ENCODE measurements around the gene FOXJ1.

DNA sequence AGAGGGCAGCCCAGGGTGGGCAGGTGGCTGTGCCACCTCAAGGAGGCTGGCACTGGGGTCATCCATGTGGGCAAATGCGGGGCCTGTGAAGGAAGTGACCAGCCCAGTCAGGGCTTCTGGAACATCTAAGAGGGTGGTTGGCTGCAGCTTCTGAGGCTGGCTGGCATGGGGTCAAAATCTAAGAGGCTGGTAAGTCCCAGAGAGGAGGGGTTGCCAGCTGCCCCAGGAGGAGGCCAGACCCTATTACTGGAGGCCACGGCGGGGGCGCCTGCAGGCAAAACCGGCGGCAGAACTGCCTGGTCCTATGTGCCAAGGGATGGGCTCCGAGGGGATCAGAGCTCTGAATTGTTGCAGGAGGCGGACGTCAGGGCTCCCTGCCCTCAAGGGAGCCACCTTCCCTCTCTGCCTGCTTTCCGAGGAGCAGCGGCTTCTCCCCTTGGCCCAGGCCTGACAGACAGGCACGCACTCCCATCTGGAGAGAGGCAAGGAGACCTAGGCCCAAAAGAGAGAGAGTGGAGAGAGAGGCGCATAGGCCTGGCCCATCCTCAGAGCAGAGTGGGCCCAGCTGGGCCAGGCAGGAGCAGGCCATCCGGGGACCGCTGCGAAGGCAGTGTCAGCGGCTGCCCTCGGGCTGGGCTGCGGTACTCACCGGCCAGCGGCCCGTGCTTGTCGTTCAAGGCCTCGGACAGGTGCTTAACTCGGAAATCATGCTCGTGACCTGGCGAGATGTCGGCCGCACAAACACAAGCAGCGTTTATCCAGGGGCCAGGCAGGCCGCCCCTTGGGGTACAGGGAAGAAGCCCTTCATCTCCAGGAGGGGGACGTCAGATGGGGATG, 51.1 kb downstream of the FOXJ1 start:
- TF ChIP-seq, protein P1, sequence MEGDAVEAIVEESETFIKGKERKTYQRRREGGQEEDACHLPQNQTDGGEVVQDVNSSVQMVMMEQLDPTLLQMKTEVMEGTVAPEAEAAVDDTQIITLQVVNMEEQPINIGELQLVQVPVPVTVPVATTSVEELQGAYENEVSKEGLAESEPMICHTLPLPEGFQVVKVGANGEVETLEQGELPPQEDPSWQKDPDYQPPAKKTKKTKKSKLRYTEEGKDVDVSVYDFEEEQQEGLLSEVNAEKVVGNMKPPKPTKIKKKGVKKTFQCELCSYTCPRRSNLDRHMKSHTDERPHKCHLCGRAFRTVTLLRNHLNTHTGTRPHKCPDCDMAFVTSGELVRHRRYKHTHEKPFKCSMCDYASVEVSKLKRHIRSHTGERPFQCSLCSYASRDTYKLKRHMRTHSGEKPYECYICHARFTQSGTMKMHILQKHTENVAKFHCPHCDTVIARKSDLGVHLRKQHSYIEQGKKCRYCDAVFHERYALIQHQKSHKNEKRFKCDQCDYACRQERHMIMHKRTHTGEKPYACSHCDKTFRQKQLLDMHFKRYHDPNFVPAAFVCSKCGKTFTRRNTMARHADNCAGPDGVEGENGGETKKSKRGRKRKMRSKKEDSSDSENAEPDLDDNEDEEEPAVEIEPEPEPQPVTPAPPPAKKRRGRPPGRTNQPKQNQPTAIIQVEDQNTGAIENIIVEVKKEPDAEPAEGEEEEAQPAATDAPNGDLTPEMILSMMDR (conservative IDR thresholded peaks at IDR 0.05; ENCODE audit: low read depth, low read length), result no peak
- no peak for TF ChIP-seq POLR2A (IDR thresholded peaks at IDR 0.05; ENCODE audit: low read depth, low read length)
- no peak for TF ChIP-seq FOS (IDR thresholded peaks at IDR 0.05; ENCODE audit: low read depth, low read length)

All from IMR-90 (cell line).